Measurements from ENCODE around the gene OMP.

The OMP gene

DNA sequence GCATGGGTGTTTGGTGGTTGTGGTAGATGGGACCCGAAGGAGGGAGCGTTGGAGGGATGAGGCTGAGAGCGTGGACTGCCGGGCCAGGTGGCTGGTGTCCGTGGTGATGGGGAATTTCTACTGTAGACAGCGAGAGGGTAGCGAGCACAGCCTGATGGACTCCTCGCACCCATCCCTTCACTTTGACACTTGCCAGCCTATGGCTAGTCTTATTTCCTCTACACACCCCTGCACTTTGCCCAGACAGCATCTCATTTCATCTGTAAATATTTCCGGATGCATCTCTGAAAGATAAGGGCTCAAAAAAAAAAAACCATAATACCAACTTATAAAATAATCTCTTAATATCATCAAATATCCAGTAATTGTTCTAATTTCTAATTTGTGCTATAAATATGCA is 5.8 kb downstream of the OMP start:
- DNase-seq = no peak

DNA sequence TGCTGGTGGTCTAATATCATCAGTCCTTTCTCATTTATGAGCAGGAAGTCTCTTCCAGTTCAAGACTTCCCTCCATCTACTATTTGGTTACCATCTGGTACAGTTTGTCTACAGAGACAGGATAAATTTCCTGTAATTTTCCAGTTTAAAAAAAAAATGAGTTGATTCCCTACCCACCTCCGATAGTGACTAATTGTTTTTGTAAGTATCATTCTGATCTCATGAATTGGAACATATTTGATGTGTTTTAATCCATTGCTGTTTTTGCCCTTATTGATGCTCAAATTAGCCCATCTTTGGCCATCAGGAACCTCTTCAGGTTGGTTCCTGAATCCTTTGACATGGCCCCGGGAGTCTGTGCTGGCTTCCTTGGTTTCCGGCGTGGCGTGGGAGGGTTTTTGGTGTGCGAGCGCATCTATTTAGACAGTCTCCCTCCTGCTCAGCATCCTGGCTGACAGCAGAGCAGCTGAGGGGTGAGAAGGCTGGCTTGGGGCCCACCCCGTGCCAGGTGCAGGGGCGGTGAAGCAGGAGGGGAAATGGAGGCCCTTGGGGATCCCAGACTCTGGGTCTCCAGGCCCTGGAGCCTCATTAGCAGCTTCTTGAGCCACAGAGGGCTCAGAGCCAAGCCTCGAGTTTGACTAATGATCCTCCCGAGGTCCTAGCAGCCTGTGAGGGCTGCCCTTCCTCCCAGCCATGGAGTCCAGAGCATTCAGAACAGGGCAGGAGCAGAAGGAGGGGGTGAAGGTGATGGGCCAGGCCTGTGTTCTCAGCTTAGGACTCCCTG is 6.8 kb downstream of the OMP start:
- no peak for DNase-seq

DNA sequence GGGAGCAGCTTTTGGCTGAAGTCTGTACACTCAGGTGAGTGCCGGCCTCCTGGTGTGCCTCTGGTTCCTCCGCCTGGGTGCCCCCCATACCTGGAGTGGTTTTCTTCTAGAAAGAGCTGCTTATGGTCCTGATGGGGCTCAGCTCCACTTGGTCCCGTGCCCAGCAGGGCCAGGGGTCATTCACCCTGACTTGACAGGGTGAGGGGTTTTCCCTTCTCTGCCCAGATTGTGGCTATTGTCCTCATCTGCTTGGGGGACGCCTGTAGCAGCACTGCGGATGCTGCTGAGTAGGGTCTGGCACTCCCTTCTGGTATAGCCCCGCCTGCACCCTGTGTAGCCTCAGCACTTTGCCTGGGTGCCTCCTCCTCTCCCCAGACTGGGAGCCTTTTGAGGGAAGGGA is 8.2 kb downstream of the OMP start:
- DNase-seq = no peak

DNA sequence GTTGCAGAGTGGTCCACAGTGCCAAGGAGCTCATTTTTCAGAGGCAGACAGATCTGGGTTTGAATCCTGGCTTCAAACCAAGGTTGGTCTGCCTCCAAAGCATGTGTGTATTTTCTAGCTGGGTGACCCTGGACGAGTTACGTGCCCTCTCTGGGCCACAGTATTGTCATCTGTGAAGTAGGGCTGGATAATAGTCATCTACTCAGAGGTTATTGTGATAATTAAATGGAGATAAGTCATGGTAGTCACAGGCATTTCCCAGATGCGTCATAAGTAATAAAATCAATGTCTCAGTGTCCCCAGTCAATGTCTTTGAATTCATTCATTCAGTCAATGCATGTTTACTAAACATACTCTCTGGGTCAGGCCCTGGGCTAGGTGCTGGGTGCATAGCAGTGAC is 8.6 kb downstream of the OMP start:
- no peak for DNase-seq

DNA sequence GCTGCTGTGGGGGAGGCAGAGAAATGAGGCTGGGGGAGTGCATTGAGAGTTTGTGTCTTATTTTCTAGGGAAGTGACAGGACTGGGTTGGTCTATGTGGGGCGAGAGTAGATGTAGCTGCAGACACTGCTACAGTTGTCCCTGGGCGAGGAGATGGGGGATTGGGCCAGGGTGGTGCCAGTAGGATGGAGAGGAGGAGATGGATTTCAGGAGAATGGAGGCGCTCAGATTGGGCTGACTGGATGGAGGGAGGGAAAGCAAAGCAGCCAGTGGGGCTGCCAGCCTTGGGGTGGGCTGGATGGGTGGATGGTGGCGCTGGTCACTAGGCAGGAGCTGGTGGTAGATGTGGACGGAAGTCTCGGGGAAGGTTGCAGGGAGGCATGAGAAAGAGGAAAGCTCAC is 9.3 kb downstream of the OMP start:
- DNase-seq = no peak

DNA sequence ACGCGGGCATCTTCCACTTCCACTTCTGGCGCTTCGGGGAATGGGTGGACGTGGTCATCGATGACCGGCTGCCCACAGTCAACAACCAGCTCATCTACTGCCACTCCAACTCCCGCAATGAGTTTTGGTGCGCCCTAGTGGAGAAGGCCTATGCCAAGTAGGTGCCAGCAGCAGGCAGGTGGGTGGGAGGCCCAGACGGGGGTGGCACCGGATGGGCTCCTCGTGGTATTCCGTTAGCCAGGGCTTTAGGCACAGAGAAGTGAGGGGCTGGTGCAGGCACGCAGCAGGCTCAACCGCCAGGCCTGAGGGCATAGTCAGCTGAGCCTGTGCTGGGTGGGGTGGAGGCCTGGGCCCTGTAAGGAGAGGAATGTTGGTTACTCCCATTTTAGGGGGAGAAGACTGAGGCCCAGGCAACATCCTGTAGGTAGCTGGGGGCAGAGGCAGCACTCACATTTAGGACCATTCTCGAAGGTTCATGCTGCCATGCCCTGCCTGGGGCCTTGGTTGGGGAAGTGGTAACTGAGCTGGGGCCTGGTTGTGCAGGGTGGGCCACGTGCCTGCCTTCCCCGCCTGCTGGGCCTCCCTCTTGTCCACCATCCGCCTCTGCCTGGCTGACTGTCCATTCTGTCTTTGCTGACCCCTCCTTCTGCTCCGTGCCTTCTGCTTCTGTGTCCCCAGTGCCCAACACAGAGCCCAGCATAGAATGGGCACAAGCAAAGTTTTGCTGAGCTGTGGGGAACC is 10.2 kb downstream of the OMP start:
- no peak for DNase-seq

DNA sequence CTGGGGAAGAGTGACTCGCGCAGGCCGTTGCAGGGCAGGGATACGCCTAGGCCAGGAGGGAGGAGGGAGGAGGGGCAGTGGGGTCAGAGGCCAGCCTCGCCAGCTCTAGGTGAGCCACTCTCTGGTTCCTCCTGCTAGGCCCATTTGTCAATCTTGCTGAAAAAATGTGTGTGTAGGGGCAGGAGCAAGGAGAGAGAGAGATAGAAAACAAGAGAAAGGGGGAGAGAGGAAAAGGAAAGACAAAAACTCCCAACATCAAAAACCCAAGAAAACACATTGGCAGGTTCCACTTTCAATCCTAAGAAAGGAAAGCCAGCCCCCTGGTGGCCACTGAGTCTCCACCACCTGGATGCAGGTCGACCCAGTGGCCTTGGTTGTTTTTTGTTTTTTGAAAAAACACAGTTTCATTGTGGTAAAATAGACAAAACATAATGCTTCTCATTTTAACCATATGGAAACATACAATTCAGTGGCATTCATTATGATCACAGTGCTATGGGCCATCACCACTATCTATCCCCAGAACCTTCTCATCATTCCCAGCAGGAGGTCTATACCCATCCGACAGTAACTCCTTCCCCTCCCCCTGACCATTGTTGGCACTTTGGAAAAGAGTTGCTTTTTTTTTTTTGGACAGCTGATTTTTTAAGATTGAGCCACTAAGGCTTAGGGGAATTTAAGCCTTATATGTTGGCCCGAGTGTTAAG is 10.9 kb downstream of the OMP start:
- DNase-seq = peak; percentile 46

DNA sequence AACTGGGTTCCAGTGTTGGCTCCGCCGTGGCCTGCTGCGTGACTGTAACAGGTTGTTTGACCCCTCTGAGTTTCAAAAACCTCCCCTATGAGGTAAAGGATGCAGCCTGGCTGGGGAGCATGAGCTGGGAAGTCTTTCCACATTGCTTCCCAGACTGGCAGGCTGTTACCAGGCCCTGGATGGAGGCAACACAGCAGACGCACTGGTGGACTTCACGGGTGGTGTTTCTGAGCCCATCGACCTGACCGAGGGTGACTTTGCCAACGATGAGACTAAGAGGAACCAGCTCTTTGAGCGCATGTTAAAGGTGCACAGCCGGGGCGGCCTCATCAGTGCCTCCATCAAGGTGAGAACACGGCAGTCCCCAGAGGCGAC is 11.4 kb downstream of the OMP start:
- no peak for DNase-seq

DNA sequence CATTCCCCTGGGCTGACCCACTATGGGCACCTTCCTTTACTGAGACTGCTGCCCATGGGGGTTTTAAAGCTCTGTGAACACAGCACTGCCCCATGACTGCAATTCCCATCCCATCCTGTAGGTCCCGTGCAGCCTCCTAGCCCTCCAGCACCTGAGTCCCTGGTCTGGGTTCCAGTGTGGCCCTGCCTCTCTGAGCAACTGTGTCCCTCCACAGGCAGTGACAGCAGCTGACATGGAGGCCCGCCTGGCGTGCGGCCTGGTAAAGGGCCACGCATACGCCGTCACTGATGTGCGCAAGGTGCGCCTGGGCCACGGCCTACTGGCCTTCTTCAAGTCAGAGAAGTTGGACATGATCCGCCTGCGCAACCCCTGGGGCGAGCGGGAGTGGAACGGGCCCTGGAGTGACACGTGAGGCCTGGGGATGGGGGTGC is 12.6 kb downstream of the OMP start:
- no peak for DNase-seq

DNA sequence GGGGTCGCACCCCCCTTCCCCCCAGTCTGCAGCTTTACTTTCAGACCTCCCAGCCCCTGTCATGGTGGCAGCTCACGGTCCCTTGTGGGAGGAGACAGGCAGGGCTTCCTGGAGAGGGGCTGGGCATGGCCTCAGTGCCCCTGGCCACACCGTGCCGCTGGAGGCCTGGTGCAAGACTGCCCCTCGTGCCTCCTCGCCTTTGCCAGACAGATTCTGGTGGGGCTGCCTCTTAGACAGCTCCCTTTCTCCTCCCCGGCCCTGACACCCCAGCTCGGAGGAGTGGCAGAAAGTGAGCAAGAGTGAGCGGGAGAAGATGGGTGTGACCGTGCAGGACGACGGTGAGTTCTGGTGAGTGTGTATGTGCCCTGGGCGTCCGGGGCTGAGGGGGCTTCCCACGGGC is 13.3 kb downstream of the OMP start:
- no peak for DNase-seq

DNA sequence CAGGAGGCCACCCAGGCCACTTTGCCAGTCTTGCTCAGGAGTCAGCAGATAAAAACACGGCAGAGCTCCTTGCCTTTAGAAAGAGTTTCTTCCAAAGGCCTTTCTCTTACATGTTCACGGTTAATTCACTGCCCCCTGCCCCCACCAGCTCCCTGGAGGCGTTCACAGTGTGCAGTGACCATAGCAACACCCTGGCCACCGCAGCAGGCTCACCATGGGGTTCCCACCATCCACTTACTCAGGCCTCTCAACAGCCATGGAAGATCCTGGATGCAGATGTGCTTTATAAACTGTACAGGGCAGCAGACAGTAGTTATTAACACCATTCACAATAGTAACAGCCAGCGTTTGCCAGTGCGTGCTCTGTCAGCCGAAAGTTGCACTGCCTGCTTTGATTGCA is 14.9 kb downstream of the OMP start:
- no peak for DNase-seq

DNA sequence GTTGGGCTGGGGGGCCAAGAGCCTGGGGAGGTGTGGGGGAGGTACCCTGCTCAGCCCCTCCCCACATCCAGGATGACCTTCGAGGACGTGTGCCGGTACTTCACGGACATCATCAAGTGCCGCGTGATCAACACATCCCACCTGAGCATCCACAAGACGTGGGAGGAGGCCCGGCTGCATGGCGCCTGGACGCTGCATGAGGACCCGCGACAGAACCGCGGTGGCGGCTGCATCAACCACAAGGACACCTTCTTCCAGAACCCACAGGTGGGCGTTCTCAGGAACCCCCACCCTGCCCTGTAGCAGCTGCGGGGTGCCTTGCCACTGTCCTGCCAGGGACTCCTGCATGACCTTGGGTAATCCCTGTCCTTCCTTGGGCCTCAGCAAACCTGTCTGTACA is 15.4 kb downstream of the OMP start:
- DNase-seq = no peak

DNA sequence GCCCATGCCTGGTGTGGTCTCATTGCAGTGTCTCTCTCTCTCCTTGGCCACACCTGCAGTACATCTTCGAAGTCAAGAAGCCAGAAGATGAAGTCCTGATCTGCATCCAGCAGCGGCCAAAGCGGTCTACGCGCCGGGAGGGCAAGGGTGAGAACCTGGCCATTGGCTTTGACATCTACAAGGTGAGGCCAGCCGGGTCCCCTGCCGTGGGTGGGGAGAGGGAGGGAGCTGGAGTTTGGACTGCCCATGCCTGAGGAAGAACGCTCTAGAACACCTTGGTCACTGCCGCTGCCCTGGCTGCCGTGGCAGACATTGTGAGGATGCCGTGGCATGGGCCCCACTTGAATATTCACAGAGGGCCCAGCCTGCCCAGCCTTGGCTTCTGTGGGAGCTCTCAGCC is 16.3 kb downstream of the OMP start:
- DNase-seq = no peak

DNA sequence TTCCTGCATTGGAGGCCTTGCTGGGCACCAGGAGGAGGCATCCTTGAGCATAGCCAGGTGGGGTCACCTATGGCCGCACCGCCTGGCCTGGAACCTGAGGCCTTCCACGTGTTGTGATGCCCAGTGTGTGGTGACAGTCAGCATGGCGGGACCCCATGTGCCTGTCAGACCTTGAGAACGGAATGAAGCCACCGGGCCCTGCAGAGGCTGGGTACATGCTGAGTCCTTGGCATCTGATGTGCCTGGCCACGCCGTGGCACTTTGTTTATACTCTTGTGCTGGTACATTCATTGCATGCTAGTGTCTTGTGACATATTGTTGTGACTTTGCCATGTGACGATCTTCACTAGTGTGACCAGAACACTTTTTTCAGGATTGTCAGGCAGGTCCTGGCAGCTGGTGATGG is 16.9 kb downstream of the OMP start:
- no peak for DNase-seq

DNA sequence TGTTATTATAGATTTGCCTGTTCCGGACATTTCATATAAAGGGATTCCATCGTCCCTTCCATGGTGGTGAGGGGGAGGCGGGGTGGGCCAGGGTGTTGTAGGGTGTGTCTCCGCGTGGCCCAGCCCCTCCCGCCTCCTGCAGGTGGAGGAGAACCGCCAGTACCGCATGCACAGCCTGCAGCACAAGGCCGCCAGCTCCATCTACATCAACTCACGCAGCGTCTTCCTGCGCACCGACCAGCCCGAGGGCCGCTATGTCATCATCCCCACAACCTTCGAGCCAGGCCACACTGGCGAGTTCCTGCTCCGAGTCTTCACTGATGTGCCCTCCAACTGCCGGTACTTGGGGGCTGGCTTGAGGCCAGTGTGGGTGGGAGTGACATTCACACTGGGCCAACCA is 17.9 kb downstream of the OMP start:
- DNase-seq = no peak

DNA sequence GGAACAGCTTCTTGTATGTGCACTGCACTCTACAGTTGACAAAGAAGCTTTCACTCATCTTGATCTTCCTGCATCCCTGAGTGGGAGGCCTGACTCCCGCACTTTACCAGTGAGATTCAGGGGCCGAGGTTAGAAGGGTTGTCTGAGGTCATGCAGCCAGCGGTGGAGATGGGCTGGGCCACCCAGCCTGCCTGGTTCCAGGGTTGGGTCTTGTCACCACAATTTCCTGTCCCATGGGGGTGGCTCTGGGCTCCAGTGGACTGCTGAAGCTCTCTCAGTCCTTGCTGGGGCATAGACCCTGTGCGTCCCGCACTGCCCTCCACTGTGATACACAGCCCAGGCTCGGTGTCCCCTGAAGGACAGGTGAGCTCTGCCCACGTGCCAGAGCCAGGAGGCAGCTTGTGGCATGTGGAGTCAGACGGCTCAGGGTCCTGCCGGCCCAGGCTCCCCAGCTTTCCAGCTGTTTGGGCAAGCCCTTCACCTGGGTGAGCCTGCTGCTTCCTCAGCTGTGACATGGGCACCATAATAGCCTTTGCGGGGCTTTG is 18.5 kb downstream of the OMP start:
- DNase-seq = no peak

DNA sequence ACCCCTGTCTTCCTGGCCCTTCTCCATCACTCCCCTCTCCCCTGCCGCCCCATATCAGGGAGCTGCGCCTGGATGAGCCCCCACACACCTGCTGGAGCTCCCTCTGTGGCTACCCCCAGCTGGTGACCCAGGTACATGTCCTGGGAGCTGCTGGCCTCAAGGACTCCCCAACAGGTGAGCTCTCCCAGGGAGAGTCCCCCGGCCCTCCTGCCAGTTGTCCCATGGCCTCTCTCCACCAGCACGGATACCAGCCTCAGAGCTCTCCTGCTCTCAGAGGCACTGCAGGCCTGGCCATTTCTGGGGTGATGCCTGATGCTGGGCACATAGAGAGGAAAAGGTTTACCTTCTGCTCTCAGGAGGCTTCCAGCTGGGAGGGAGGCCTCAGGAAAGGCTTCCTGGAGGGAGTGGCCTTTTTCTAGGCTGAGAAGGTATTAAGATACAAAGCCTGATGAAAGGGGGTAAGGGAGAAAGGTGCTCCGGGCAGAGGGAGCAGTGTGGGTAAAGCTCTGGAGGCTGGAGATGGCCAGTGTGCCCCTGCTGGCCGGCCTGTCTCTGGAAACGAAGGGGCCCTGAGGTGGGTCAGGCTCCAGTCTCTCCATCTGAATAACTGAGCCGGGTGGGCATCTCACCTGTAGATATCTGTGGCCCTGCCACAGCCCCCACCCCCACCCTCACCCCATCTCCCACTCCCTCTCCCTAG is 19.4 kb downstream of the OMP start:
- no peak for DNase-seq

DNA sequence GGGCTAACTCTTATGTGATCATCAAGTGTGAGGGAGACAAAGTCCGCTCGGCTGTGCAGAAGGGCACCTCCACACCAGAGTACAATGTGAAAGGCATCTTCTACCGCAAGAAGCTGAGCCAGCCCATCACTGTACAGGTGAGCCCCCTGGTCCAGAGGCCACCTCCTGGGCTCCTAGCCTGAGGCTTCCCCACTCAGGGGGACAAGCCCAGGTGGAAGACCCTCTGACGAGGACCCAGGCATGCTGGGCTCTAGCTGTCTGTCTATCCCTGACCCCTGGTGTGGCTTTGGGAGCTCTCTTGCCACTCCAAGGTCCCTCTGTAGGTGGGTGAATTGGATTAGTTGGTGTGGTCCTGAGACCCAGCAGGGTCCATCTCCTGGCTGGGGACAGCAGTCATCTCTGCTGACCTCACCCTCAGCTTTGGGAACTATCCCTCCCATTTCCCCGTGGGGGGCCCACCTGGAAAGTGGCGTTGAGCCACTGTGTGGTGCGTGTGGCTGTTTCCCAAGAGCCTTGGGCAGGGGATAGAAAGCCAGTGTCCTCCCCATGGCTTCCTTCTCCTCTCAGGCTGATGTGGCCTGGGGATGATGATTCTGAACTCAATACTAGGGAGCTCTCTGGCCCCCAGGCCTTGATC is 20.1 kb downstream of the OMP start:
- no peak for DNase-seq

DNA sequence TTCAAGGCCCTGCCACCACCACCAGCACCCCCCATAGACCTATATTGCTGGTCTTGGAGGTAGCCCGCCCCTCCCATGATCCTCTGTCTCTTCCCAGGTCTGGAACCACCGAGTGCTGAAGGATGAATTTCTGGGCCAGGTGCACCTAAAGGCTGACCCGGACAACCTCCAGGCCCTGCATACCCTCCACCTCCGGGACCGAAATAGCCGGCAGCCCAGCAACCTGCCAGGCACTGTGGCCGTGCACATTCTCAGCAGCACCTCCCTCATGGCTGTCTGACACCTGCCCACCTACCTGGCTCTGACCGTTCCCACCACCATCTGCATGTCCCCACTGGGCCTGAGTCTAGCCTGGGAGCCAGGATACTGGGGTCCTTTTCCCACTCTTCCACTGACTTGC is 21.0 kb downstream of the OMP start:
- no peak for DNase-seq

DNA sequence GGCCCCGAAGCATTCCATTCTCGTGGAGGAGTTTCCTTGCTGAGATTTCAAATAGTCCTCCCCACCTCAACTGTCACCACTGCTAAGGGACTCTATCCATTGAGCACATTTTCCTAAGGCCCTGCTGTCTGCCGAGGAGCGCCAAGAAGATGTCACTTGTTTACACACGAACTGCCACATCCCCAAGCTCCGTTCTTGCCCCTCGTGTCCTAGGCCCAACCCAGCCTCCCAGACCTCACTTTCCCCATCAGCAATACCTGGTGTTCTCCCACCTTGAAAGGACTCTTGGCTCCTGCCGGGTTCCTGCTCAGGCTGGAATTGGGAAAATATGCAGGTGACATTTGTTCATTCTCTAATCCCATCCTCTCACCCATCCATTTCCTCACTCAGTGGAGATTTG is 21.4 kb downstream of the OMP start:
- no peak for DNase-seq

DNA sequence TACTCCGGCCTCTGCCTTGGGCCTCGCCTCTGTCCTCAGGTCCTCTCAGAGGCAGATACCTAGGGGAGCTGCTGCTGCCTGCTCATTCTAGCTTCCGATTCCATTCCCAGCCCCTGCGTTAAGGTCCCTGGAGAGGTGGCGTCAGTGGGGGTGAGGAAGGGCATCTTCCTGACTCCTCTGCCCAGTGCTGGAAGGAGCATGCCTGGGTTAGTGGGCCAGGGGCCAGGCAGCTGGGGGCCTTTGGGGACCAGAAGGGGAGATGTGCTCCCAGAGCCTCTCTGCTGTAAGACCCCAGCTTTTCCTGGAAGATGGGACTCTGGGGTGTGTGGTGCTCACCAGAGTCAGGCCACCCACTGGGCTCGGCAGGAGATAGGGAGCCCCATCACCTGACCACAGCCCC is 21.8 kb downstream of the OMP start:
- no peak for DNase-seq

DNA sequence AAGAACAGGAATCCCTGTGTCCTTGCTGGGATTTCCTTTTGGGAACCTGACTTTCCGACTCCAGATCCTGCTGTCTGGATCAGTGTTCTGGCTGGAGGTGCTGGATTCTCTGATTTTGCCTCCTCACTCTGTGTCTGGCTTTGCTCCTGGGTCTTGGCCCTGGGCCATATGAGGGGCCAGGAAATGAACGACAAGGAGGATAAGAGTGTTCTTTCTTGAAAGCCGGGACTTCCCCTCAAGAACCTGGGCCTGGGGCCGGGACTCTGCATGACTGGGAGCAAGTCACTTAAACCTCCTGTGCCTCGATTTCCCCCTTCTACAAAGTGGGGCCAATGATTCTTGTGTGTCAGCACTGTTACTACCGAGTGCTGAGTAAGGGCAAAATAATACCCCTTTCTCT is 22.6 kb downstream of the OMP start:
- no peak for DNase-seq

DNA sequence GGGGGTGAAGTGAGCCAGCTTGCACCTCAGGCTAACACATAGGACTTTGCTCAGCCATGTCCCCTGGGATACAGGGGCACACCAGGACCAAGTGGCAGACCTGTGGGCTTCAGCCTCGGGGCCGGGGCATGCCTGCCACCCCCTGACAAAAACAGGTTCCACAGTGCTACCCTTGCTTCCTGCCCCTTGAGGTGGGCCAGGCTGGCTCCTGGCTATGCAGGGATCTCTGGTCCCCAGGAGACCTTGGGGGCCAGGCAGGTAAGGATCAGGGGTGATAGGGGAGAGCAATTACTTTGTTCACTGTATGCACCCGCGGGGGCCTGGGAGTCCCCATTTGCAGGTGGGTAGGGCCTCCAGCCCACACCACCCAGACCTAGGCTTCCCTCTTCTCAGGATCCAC is 23.1 kb downstream of the OMP start:
- DNase-seq = no peak

Data from stimulated activated CD8-positive, alpha-beta memory T cell treated with anti-CD3 and anti-CD28 coated beads, Interleukin-4, amount 100 ng/mL, for 48 hours (primary cell).